Fibroblast of lung (primary cell): Measurements from ENCODE around the gene PKD1L1. TPM values are rescaled to one million over a fixed set of nuclear protein-coding genes. Genes with fewer than 3 reads are reported as not detected.

Experiments used
- DNase-seq, 2 donors: peaks; one replicate each; pipeline versions ENCODE4 v3.0.0 to v3.0.0-alpha.2; 2010; ENCODE audit warnings: low read depth in 2 of 2
- H2AFZ ChIP-seq: 2 replicates; pipeline ENCODE4 v1.5.1; 2012; ENCODE audit warnings: low read length, control low read depth, inconsistent platforms
- H3K27ac ChIP-seq: 2 replicates; pipeline ENCODE4 v1.5.1; 2011; ENCODE audit warnings: low read length, control low read depth; ENCODE audit not compliant: insufficient read depth
- H3K27me3 ChIP-seq: 2 replicates; pipeline ENCODE4 v1.5.1; 2011; ENCODE audit warnings: mild to moderate bottlenecking, low read length; ENCODE audit not compliant: control insufficient read depth, insufficient read depth
- H3K36me3 ChIP-seq: 2 replicates; pipeline ENCODE4 v1.5.1; 2011; ENCODE audit warnings: low read length; ENCODE audit not compliant: control insufficient read depth, insufficient read depth
- H3K4me1 ChIP-seq: 2 replicates; pipeline ENCODE4 v1.5.1; 2011; ENCODE audit warnings: low read length; ENCODE audit not compliant: control insufficient read depth, insufficient read depth; ENCODE audit errors: extremely low read depth
- H3K4me2 ChIP-seq: 2 replicates; pipeline ENCODE4 v1.5.1; 2011; ENCODE audit warnings: low read length, control low read depth; ENCODE audit not compliant: insufficient read depth; ENCODE audit errors: extremely low read depth
- H3K4me3 ChIP-seq, 4 experiments: fragments of 200-600 bp in 1 of 4; sonication (generic) in 1 of 4; replicated peaks in 1 of 4; 2 replicates each; pipeline ENCODE4 v1.5.1; 2011 to 2016; ENCODE audit warnings: low read length in 4 of 4, low read depth in 3 of 4, mild to moderate bottlenecking in 3 of 4, control low read depth in 2 of 4, inconsistent platforms in 1 of 4, mixed read lengths in 1 of 4; ENCODE audit not compliant: insufficient read depth in 1 of 4; ENCODE audit errors: control extremely low read depth in 1 of 4
- H3K79me2 ChIP-seq: 2 replicates; pipeline ENCODE4 v1.5.1; 2012; ENCODE audit warnings: mild to moderate bottlenecking, low read length, inconsistent platforms; ENCODE audit not compliant: control insufficient read depth, insufficient read depth
- H3K9ac ChIP-seq: 2 replicates; pipeline ENCODE4 v1.5.1; 2011; ENCODE audit warnings: mild to moderate bottlenecking, low read length, control low read depth; ENCODE audit not compliant: insufficient read depth
- H3K9me3 ChIP-seq: 2 replicates; pipeline ENCODE4 v1.5.1; 2012; ENCODE audit warnings: low read depth, low read length; ENCODE audit not compliant: control insufficient read depth, insufficient read depth
- H4K20me1 ChIP-seq: 2 replicates; pipeline ENCODE4 v1.5.1; 2011; ENCODE audit warnings: low read length; ENCODE audit not compliant: control insufficient read depth, insufficient read depth; ENCODE audit errors: extremely low read depth
- EZH2 ChIP-seq: IDR thresholded peaks from 2 replicates; pipeline ENCODE4 v1.5.1; 2012; ENCODE audit warnings: low read length, control low read depth, mild to moderate bottlenecking; ENCODE audit errors: missing control alignments
- polyA plus RNA-seq, 2 donors: library from polyadenylated mRNA; depleted of rRNA in 1 of 2; stranded (reverse) in 1 of 2; unstranded in 1 of 2; fragments of >200 nt; gene quantifications; 2 replicates each; pipeline ENCODE4 v1.2.1, GENCODE V29; 2011 to 2012; ENCODE audit warnings: missing spikeins in 1 of 2
- total RNA-seq: library from RNA; depleted of rRNA; stranded (reverse); fragments of >200 nt; gene quantifications from 2 replicates; pipeline ENCODE4 v1.2.1, GENCODE V29; 2014
- TF ChIP-seq, protein P1 (sequence below), 2 donors: IDR thresholded peaks in 1 of 2; conservative IDR thresholded peaks in 1 of 2; 1 replicate in 1 of 2; 2 replicates in 1 of 2; pipeline ENCODE4 v1.5.1; 2011 to 2012; ENCODE audit warnings: low read length in 2 of 2, control low read depth in 1 of 2, inconsistent platforms in 1 of 2, low read depth in 1 of 2, mild to moderate bottlenecking in 1 of 2

PKD1L1 gene
- total and polyA plus RNA-seq, 2 donors (not counting 1 experiment from before 2014, with no cell fraction given) = under 0.01 to 0.12 TPM

GRCh38 chr7:47947355-47947749 lies 914 bp downstream of the PKD1L1 start:
- Histone ChIP-seq H3K79me2 (no peaks in the 10 kb centered on the region), H3K9me3 (no peaks in the 10 kb centered on the region), H3K36me3 (no peaks in the 10 kb centered on the region), H3K27me3 (no peaks in the 10 kb centered on the region), H3K4me3 (no peak overlapping the region), H4K20me1 (no peaks in the 10 kb centered on the region), H3K4me2 (no peak overlapping the region), H3K9ac (no peak overlapping the region), H2AFZ (no peak overlapping the region), H3K27ac (no peak overlapping the region), H3K4me1 (peaks cover 3% of the 10 kb centered on the region)
- DNase-seq = no peak
- TF ChIP-seq, protein P1, sequence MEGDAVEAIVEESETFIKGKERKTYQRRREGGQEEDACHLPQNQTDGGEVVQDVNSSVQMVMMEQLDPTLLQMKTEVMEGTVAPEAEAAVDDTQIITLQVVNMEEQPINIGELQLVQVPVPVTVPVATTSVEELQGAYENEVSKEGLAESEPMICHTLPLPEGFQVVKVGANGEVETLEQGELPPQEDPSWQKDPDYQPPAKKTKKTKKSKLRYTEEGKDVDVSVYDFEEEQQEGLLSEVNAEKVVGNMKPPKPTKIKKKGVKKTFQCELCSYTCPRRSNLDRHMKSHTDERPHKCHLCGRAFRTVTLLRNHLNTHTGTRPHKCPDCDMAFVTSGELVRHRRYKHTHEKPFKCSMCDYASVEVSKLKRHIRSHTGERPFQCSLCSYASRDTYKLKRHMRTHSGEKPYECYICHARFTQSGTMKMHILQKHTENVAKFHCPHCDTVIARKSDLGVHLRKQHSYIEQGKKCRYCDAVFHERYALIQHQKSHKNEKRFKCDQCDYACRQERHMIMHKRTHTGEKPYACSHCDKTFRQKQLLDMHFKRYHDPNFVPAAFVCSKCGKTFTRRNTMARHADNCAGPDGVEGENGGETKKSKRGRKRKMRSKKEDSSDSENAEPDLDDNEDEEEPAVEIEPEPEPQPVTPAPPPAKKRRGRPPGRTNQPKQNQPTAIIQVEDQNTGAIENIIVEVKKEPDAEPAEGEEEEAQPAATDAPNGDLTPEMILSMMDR (conservative IDR thresholded peaks at IDR 0.05 in 1 of 2, IDR thresholded peaks at IDR 0.05 in 1 of 2; ENCODE audit: low read depth in 1 of 2, low read length in 2 of 2) = no peak
- no peak for TF ChIP-seq EZH2

DNA sequence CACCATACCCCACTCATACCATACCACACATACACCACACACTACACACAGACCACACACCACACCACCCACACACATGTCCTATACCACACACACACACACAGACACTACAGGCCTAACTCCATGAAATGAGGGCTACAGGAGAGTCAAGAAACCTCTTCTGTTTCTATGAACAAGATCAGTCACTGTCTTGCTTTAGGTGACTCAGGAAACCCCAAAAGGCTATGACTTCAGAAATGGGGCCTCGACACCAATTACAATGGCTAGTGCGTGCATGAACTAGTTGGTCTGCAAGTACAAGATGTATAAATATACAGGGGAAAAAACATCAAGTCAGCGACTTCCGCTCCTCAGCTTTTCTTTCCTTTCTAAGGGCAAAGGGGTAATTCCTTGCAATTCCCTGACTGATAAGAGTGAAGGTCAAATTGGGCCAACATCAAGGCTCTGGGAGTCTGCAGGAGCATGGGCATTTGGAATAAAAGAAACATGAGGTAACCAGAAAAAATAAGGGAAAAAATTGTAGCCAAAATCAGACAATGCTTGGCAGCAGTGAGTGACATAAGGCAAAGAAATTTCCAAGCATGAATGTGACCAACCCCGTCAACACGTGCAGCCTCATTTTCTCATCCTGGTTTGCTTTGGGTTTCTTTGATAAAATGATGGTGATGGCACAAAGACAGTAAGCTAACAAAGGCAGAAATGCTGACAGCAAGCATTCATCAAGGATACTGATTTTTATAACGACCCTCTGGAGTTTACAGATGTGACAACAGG lies 1.5 kb downstream of the PKD1L1 start:
- Histone ChIP-seq H3K4me1 (peaks cover 5% of the 10 kb centered on the region), H3K4me2 (no peak overlapping the region)

DNA sequence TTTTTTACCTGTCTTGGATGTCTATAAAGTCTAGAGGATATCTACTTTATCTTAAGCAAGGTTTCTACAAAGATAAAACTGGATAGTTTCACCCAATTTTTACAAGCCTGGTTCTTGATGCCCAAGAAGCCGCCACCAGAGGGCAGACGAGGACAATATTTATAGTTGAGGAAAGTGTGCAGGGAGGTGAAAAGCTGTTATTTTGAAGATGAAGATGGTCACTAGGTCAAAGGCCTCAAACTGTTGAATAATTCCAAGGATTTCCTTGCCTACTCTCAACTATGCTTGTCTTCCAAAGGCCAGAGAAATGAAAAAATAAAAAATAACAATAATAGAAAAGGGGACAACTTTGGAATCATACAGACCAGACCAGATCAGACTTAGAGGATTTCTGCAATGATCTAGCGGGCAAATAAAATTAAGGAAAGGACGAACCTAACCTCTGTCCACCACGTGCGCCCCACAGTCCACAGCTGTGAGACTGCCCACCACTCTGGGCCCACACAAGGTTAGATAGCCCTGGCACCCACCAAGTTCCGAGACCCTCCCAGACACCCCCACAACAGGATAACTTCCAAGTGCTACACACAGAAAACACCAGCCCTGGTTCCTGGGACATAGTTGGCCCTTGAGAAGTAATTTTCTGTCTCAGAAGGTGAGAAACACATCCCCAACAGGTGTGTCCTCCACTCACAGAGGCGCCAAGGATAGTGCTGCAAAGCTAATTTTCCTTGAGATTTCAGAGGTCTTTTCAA lies 2.8 kb downstream of the PKD1L1 start:
- H3K79me2 ChIP-seq = no peaks in the 10 kb centered on the region
- H3K36me3 ChIP-seq = no peaks in the 10 kb centered on the region
- no peak overlapping the region for H3K4me3 ChIP-seq
- no peak overlapping the region for H3K9ac ChIP-seq
- H3K9me3 ChIP-seq = no peaks in the 10 kb centered on the region
- H3K27ac ChIP-seq = no peak overlapping the region
- peak; percentile 41 to 71 for DNase-seq
- H3K4me2 ChIP-seq = no peak overlapping the region
- H2AFZ ChIP-seq = no peak overlapping the region
- TF ChIP-seq, protein P1 (conservative IDR thresholded peaks at IDR 0.05 in 1 of 2, IDR thresholded peaks at IDR 0.05 in 1 of 2; ENCODE audit: low read depth in 1 of 2, low read length in 2 of 2) = peak; percentile 71 to 83
- no peak for TF ChIP-seq EZH2
- H3K27me3 ChIP-seq = no peaks in the 10 kb centered on the region
- H3K4me1 ChIP-seq = peaks cover 15% of the 10 kb centered on the region
- no peaks in the 10 kb centered on the region for H4K20me1 ChIP-seq

More for the DNA sequence above, 1.5 kb downstream of the PKD1L1 start:
- H3K9ac ChIP-seq = no peak overlapping the region
- DNase-seq = no peak
- TF ChIP-seq, protein P1 (conservative IDR thresholded peaks at IDR 0.05 in 1 of 2, IDR thresholded peaks at IDR 0.05 in 1 of 2; ENCODE audit: low read depth in 1 of 2, low read length in 2 of 2) = no peak
- no peak for TF ChIP-seq EZH2
- no peak overlapping the region for H3K4me3 ChIP-seq
- no peaks in the 10 kb centered on the region for H3K9me3 ChIP-seq
- no peaks in the 10 kb centered on the region for H3K27me3 ChIP-seq
- H3K27ac ChIP-seq = no peak overlapping the region
- H4K20me1 ChIP-seq = no peaks in the 10 kb centered on the region
- H3K36me3 ChIP-seq = no peaks in the 10 kb centered on the region
- H3K79me2 ChIP-seq = no peaks in the 10 kb centered on the region
- no peak overlapping the region for H2AFZ ChIP-seq
